ENCODE measurements around the gene PDGFRA.

The PDGFRA gene

GRCh38 chr4:54192811-54193210 is 36.3 kb upstream of the PDGFRA start:
- no peak overlapping the region for H3K27ac ChIP-seq
- no peak for TF ChIP-seq CTCF (conservative IDR thresholded peaks at IDR 0.05)

GRCh38 chr4:54197926-54198325 is 31.2 kb upstream of the PDGFRA start:
- H3K27ac ChIP-seq, result no peak overlapping the region
- TF ChIP-seq CTCF (conservative IDR thresholded peaks at IDR 0.05), result no peak

- no peak overlapping the region for H3K27ac ChIP-seq
- no peak for TF ChIP-seq CTCF (conservative IDR thresholded peaks at IDR 0.05)
Observed at GRCh38 chr4:54199919-54200318, 29.2 kb upstream of the PDGFRA start.

- no peak overlapping the region for H3K27ac ChIP-seq
- TF ChIP-seq CTCF (conservative IDR thresholded peaks at IDR 0.05), result no peak
Observed at GRCh38 chr4:54209617-54210016, 19.5 kb upstream of the PDGFRA start.

GRCh38 chr4:54213001-54213400 is 16.1 kb upstream of the PDGFRA start:
- H3K27ac ChIP-seq, result no peak overlapping the region
- no peak for TF ChIP-seq CTCF (conservative IDR thresholded peaks at IDR 0.05)

- no peak for TF ChIP-seq CTCF (conservative IDR thresholded peaks at IDR 0.05)
- H3K27ac ChIP-seq, result no peak overlapping the region
Observed at GRCh38 chr4:54213761-54214160, 15.3 kb upstream of the PDGFRA start.

GRCh38 chr4:54215379-54216077 is 13.6 kb upstream of the PDGFRA start:
- TF ChIP-seq CTCF (conservative IDR thresholded peaks at IDR 0.05), result no peak
- no peak overlapping the region for H3K27ac ChIP-seq
